ENCODE results near the gene CRADD. TPM values are rescaled to one million over a fixed set of nuclear protein-coding genes. Genes with fewer than 3 reads are reported as not detected.

The CRADD gene
- total and polyA plus RNA-seq, 10 of the 15 experiments (the other 5 are each of a cell fraction or from before 2014, with no cell fraction given) = 7.6 to 15.5 (median 11.7) TPM

GRCh38 chr12:93829016-93829415 is 151.8 kb downstream of the CRADD start:
- no peaks in the 10 kb centered on the region for H3K4me1 ChIP-seq (ENCODE audit: control insufficient read depth, insufficient read depth, low read length)
- H3K4me3 ChIP-seq = no peak overlapping the region
- CTCF ChIA-PET = no interaction called here
- no peaks in the 10 kb centered on the region for H3K27me3 ChIP-seq (replicated peaks in 1 of 2; ENCODE audit: control insufficient read depth in 2 of 2, insufficient read depth in 2 of 2, low read length in 1 of 2)
- H3K79me2 ChIP-seq (ENCODE audit: control insufficient read depth, insufficient read depth, low read length) = no peaks in the 10 kb centered on the region
- H3K9ac ChIP-seq (ENCODE audit: control insufficient read depth, insufficient read depth, low read length) = no peak overlapping the region
- in situ Hi-C loops (cut with MboI) = no loop called here
- no peak overlapping the region for H2AFZ ChIP-seq (ENCODE audit: control insufficient read depth, low read depth, low read length)
- intact Hi-C loops (cut with micrococcal nuclease; ENCODE audit: unreplicated experiment) = no loop called here
- SMC1A ChIA-PET (ENCODE audit: uncharacterized antibody, unreplicated experiment) = interaction anchor here (0.6 to 1.3 kb wide), 2 partner anchors 12 to 22 kb away, joined by 3 read pairs; no protein-coding TSS in a partner anchor
- no TSS peak for BruUV-seq (replicated peaks)
- 61% methylated on average over 2 of the region's 2 CpGs for WGBS (ENCODE audit: insufficient coverage, insufficient replicate concordance, low lambda C conversion rate, missing lambda C conversion rate)
- POLR2A ChIA-PET = no interaction called here
- ATAC-seq (no peak), DNase-seq (ENCODE audit: low read depth, low spot score) (no peak), FAIRE-seq (no peak)
- H3K4me2 ChIP-seq (ENCODE audit: control insufficient read depth, insufficient read depth) = no peak overlapping the region
- H3K36me3 ChIP-seq (ENCODE audit: control insufficient read depth in 2 of 2, insufficient read depth in 2 of 2, low read length in 1 of 2) = no peaks in the 10 kb centered on the region
- RAD21 ChIA-PET (ENCODE audit: unreplicated experiment) = no interaction called here
- no peaks in the 10 kb centered on the region for H4K20me1 ChIP-seq (ENCODE audit: control insufficient read depth, insufficient read depth)
- no peaks in the 10 kb centered on the region for H3K9me3 ChIP-seq (replicated peaks; ENCODE audit: control insufficient read depth, insufficient read depth, low read length)
- H3K27ac ChIP-seq (ENCODE audit: control insufficient read depth, insufficient read depth) = no peak overlapping the region
- TF ChIP-seq, protein P1, sequence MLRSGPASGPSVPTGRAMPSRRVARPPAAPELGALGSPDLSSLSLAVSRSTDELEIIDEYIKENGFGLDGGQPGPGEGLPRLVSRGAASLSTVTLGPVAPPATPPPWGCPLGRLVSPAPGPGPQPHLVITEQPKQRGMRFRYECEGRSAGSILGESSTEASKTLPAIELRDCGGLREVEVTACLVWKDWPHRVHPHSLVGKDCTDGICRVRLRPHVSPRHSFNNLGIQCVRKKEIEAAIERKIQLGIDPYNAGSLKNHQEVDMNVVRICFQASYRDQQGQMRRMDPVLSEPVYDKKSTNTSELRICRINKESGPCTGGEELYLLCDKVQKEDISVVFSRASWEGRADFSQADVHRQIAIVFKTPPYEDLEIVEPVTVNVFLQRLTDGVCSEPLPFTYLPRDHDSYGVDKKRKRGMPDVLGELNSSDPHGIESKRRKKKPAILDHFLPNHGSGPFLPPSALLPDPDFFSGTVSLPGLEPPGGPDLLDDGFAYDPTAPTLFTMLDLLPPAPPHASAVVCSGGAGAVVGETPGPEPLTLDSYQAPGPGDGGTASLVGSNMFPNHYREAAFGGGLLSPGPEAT (IDR thresholded peaks at IDR 0.05; ENCODE audit: low read depth) = no peak
- no peak for TF ChIP-seq SUPT20H (IDR thresholded peaks at IDR 0.05; ENCODE audit: borderline replicate concordance, control insufficient read depth, low read depth, low read length)
- no peak for TF ChIP-seq TBL1XR1 (IDR thresholded peaks at IDR 0.05; ENCODE audit: low read depth, low read length)
- TF ChIP-seq ZBTB40 (IDR thresholded peaks at IDR 0.05; ENCODE audit: borderline replicate concordance) = no peak
- no peak for TF ChIP-seq POU2F2 (IDR thresholded peaks at IDR 0.05; ENCODE audit: borderline replicate concordance, low read depth, low read length)
- TF ChIP-seq HDAC2 (IDR thresholded peaks at IDR 0.05) = no peak
- TF ChIP-seq CHD4 (IDR thresholded peaks at IDR 0.05) = no peak
- no peak for TF ChIP-seq CEBPB (IDR thresholded peaks at IDR 0.05; ENCODE audit: borderline replicate concordance in 1 of 2, low read depth in 2 of 2, low read length in 2 of 2)
- no peak for TF ChIP-seq ZBTB33 (IDR thresholded peaks at IDR 0.05)
- TF ChIP-seq PAX5 (IDR thresholded peaks at IDR 0.05; ENCODE audit: borderline replicate concordance, low read depth, low read length) = no peak
- TF ChIP-seq, protein P2, sequence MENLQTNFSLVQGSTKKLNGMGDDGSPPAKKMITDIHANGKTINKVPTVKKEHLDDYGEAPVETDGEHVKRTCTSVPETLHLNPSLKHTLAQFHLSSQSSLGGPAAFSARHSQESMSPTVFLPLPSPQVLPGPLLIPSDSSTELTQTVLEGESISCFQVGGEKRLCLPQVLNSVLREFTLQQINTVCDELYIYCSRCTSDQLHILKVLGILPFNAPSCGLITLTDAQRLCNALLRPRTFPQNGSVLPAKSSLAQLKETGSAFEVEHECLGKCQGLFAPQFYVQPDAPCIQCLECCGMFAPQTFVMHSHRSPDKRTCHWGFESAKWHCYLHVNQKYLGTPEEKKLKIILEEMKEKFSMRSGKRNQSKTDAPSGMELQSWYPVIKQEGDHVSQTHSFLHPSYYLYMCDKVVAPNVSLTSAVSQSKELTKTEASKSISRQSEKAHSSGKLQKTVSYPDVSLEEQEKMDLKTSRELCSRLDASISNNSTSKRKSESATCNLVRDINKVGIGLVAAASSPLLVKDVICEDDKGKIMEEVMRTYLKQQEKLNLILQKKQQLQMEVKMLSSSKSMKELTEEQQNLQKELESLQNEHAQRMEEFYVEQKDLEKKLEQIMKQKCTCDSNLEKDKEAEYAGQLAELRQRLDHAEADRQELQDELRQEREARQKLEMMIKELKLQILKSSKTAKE (IDR thresholded peaks at IDR 0.05; ENCODE audit: low read depth, poor library complexity, severe bottlenecking) = no peak
- TF ChIP-seq HCFC1 (IDR thresholded peaks at IDR 0.05; ENCODE audit: low read length) = no peak
- TF ChIP-seq BHLHE40 (IDR thresholded peaks at IDR 0.05; ENCODE audit: borderline replicate concordance in 1 of 2, low read depth in 2 of 2, low read length in 1 of 2) = no peak
- TF ChIP-seq FOXM1 (IDR thresholded peaks at IDR 0.05; ENCODE audit: low read depth, low read length) = no peak
- no peak for TF ChIP-seq NFYB (IDR thresholded peaks at IDR 0.05; ENCODE audit: insufficient read depth, low read depth, low read length)

Data from GM12878 (cell line).